ENCODE data around the gene HLA-DMB.

DNA sequence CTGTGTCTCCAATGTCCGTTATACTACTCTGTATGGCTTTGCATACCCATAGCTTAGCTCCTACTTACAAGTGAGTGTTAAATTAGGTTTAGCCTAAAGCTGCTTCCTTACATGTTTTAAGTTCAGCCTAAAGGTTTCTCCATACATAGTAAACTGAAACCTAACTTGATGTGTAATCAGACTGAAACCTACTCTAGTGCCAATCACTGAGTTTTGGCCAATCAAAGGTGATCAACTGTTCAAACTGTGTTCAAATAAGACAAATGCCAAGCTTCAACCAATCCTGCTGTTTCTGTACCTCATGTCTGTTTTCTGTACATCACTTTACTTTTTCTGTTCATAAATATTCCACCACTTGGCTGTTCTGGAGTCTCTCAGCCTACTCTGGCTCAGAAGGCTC is 48.5 kb upstream of the HLA-DMB start:
- TF ChIP-seq EZH2phosphoT487 (IDR thresholded peaks at IDR 0.05; ENCODE audit: insufficient read depth, low read depth) (no peak), EZH2 (IDR thresholded peaks at IDR 0.05; ENCODE audit: insufficient read depth, poor library complexity, severe bottlenecking) (no peak)
